ENCODE measurements around the gene IL1F10. TPM values are rescaled to one million over a fixed set of nuclear protein-coding genes. Genes with fewer than 3 reads are reported as not detected.

Gene IL1F10
- total and polyA plus RNA-seq, 10 of the 15 experiments (the other 5 are each of a cell fraction or from before 2014, with no cell fraction given): not detected

- Histone ChIP-seq H3K4me1 (ENCODE audit: control insufficient read depth, insufficient read depth, low read length) (no peaks in the 10 kb centered on the region), H3K27me3 (replicated peaks in 1 of 2; ENCODE audit: control insufficient read depth in 2 of 2, insufficient read depth in 2 of 2, low read length in 1 of 2) (no peaks in the 10 kb centered on the region; a peak in 1 of 4 replicates), H3K36me3 (ENCODE audit: control insufficient read depth in 2 of 2, insufficient read depth in 2 of 2, low read length in 1 of 2) (no peaks in the 10 kb centered on the region), H3K79me2 (ENCODE audit: control insufficient read depth, insufficient read depth, low read length) (no peaks in the 10 kb centered on the region), H3K4me3 (no peak overlapping the region), H3K4me2 (ENCODE audit: control insufficient read depth, insufficient read depth) (no peak overlapping the region), H2AFZ (ENCODE audit: control insufficient read depth, low read depth, low read length) (no peak overlapping the region), H3K27ac (ENCODE audit: control insufficient read depth, insufficient read depth) (no peak overlapping the region), H3K9me3 (replicated peaks; ENCODE audit: control insufficient read depth, insufficient read depth, low read length) (peaks cover 2% of the 10 kb centered on the region; the same call in 1 of the 3 replicates), H4K20me1 (ENCODE audit: control insufficient read depth, insufficient read depth) (no peaks in the 10 kb centered on the region), H3K9ac (ENCODE audit: control insufficient read depth, insufficient read depth, low read length) (no peak overlapping the region)
- FAIRE-seq: no peak
- intact Hi-C loops (cut with micrococcal nuclease; ENCODE audit: unreplicated experiment) (no loop called here), in situ Hi-C loops (cut with MboI) (no loop called here)
- ChIA-PET SMC1A (ENCODE audit: uncharacterized antibody, unreplicated experiment) (interaction anchor here (1.5 kb wide), 1 partner anchor 11 kb away, joined by 3 read pairs; no protein-coding TSS in a partner anchor), CTCF (no interaction called here), POLR2A (no interaction called here), RAD21 (ENCODE audit: unreplicated experiment) (no interaction called here)
- no peak for ATAC-seq
- no peak for DNase-seq (ENCODE audit: low read depth, low spot score)
- 14% methylated on average over 3 of the region's 3 CpGs for WGBS (ENCODE audit: insufficient coverage, insufficient replicate concordance, low lambda C conversion rate, missing lambda C conversion rate)
- no TSS peak for BruUV-seq (replicated peaks)
- TF ChIP-seq MTA2 (IDR thresholded peaks at IDR 0.05; ENCODE audit: low read depth) (no peak), MYC (IDR thresholded peaks at IDR 0.05; ENCODE audit: insufficient read depth, insufficient read length, insufficient replicate concordance, low read length, severe bottlenecking) (no peak), ZNF687 (IDR thresholded peaks at IDR 0.05) (no peak), IRF3 (IDR thresholded peaks at IDR 0.05) (no peak), SP1 (IDR thresholded peaks at IDR 0.05; ENCODE audit: low read depth, low read length) (no peak), RAD51 (IDR thresholded peaks at IDR 0.05) (no peak), HDGF (IDR thresholded peaks at IDR 0.05) (no peak), HSF1 (IDR thresholded peaks at IDR 0.05; ENCODE audit: low read depth, low read length) (no peak), ASH2L (IDR thresholded peaks at IDR 0.05; ENCODE audit: borderline replicate concordance, low read depth) (no peak), ELK1 (IDR thresholded peaks at IDR 0.05; ENCODE audit: low read depth, low read length) (no peak), BRCA1 (IDR thresholded peaks at IDR 0.05; ENCODE audit: low read depth, low read length) (no peak), RBBP5 (conservative IDR thresholded peaks at IDR 0.05) (no peak), MXI1 (IDR thresholded peaks at IDR 0.05; ENCODE audit: low read depth, low read length) (no peak), STAT1 (conservative IDR thresholded peaks at IDR 0.05) (no peak), NR2C1 (IDR thresholded peaks at IDR 0.05) (no peak), FOXK2 (IDR thresholded peaks at IDR 0.05) (no peak), EGR1 (IDR thresholded peaks at IDR 0.05; ENCODE audit: borderline replicate concordance in 1 of 2, low read depth in 2 of 2, low read length in 2 of 2) (no peak), PML (IDR thresholded peaks at IDR 0.05; ENCODE audit: low read length) (no peak), ZNF622 (IDR thresholded peaks at IDR 0.05) (no peak)
Observed at GRCh38 chr2:113053666-113054065, 14.1 kb upstream of the IL1F10 start.
